ENCODE measurements around the gene TEX52. TPM values are rescaled to one million over a fixed set of nuclear protein-coding genes. Genes with fewer than 3 reads are reported as not detected.

The TEX52 gene
- total RNA-seq, 3 donors from 2014 or later, result not detected

- Histone ChIP-seq H3K4me1 (ENCODE audit: low read depth) (no peaks in the 10 kb centered on the region), H3K36me3 (ENCODE audit: low read depth) (no peaks in the 10 kb centered on the region), H3K4me3 (no peak within 1 kb of the TSS), H3K9me3 (no peaks in the 10 kb centered on the region)
- DNase-seq, result no peak
- TF ChIP-seq CTCF (IDR thresholded peaks at IDR 0.05), result no peak
- peak; percentile 48 for ATAC-seq
- intact Hi-C loops (cut with DNase I, micrococcal nuclease), result no loop called here
Measured at GRCh38 chr12:2834581-2835491, 22.0 kb downstream of the TEX52 start, which contains the start of gene NRIP2. Gene NRIP2, minus strand, starts transcription at chr12:2835035. Its CDS starts 52 bp downstream, at chr12:2834983.

- no peaks in the 10 kb centered on the region for H3K9me3 ChIP-seq
- DNase-seq (no peak), ATAC-seq (no peak)
- H3K36me3 ChIP-seq (ENCODE audit: low read depth), result no peaks in the 10 kb centered on the region
- no peak overlapping the region for H3K4me3 ChIP-seq
- intact Hi-C loops (cut with DNase I, micrococcal nuclease), result no loop called here
- H3K4me1 ChIP-seq (ENCODE audit: low read depth), result no peaks in the 10 kb centered on the region
- no peak for TF ChIP-seq CTCF (IDR thresholded peaks at IDR 0.05)
Measured at GRCh38 chr12:2833810-2834209, 23.0 kb downstream of the TEX52 start.

GRCh38 chr12:2833327-2833726, 23.5 kb downstream of the TEX52 start:
- TF ChIP-seq CTCF (IDR thresholded peaks at IDR 0.05), result no peak
- no peak overlapping the region for H3K4me3 ChIP-seq
- H3K4me1 ChIP-seq (ENCODE audit: low read depth), result no peaks in the 10 kb centered on the region
- intact Hi-C loops (cut with DNase I, micrococcal nuclease), result no loop called here
- no peak for DNase-seq
- no peaks in the 10 kb centered on the region for H3K9me3 ChIP-seq
- no peaks in the 10 kb centered on the region for H3K36me3 ChIP-seq (ENCODE audit: low read depth)
- no peak for ATAC-seq

- no peak for TF ChIP-seq CTCF (IDR thresholded peaks at IDR 0.05)
- Histone ChIP-seq H3K4me3 (no peak overlapping the region), H3K9me3 (no peaks in the 10 kb centered on the region), H3K36me3 (ENCODE audit: low read depth) (no peaks in the 10 kb centered on the region), H3K4me1 (ENCODE audit: low read depth) (no peaks in the 10 kb centered on the region)
- DNase-seq, result no peak
- intact Hi-C loops (cut with DNase I, micrococcal nuclease), result no loop called here
- no peak for ATAC-seq
Measured at GRCh38 chr12:2832550-2833127, 24.2 kb downstream of the TEX52 start.

GRCh38 chr12:2829275-2829674, 27.6 kb downstream of the TEX52 start:
- no peak for TF ChIP-seq CTCF (IDR thresholded peaks at IDR 0.05)
- Histone ChIP-seq H3K36me3 (ENCODE audit: low read depth) (no peaks in the 10 kb centered on the region), H3K4me1 (ENCODE audit: low read depth) (no peaks in the 10 kb centered on the region), H3K9me3 (no peaks in the 10 kb centered on the region), H3K4me3 (no peak overlapping the region)
- ATAC-seq (peak; percentile 68), DNase-seq (no peak)
- intact Hi-C loops (cut with DNase I, micrococcal nuclease), result no loop called here

Measured in mucosa of descending colon (tissue), 3 donors.